Glutamatergic neuron (in vitro differentiated cells): ENCODE results near the gene XIRP1. TPM values are rescaled to one million over a fixed set of nuclear protein-coding genes. Genes with fewer than 3 reads are reported as not detected.

ENCODE experiments used
- DNase-seq: peaks from one replicate; pipeline ENCODE4 v3.0.0; 2022
- H3K27ac Mint-ChIP-seq: one replicate; pipeline ENCODE4 v1.8.0; 2020; ENCODE audit warnings: mild to moderate bottlenecking, mixed read lengths, inconsistent platforms; ENCODE audit not compliant: unreplicated experiment
- H3K27me3 Mint-ChIP-seq: one replicate; pipeline ENCODE4 v1.8.0; 2020; ENCODE audit warnings: mild to moderate bottlenecking, moderate library complexity, mixed read lengths, inconsistent platforms; ENCODE audit not compliant: unreplicated experiment
- H3K36me3 Mint-ChIP-seq: one replicate; pipeline ENCODE4 v1.8.0; 2020; ENCODE audit warnings: mild to moderate bottlenecking, mixed read lengths, inconsistent platforms; ENCODE audit not compliant: unreplicated experiment
- H3K4me1 Mint-ChIP-seq: one replicate; pipeline ENCODE4 v1.8.0; 2020; ENCODE audit warnings: mild to moderate bottlenecking, low read depth, mixed read lengths, inconsistent platforms; ENCODE audit not compliant: unreplicated experiment
- H3K4me3 Mint-ChIP-seq: one replicate; pipeline ENCODE4 v1.8.0; 2020; ENCODE audit warnings: mild to moderate bottlenecking, mixed read lengths, inconsistent platforms; ENCODE audit not compliant: unreplicated experiment
- H3K9me3 Mint-ChIP-seq: one replicate; pipeline ENCODE4 v1.8.0; 2020; ENCODE audit warnings: mild to moderate bottlenecking, moderate library complexity, mixed read lengths, inconsistent platforms; ENCODE audit not compliant: unreplicated experiment
- CTCF ChIP-seq: fragments of 200-600 bp; sonication (generic); IDR thresholded peaks from one replicate; pipeline ENCODE4 v1.5.0; 2021; ENCODE audit not compliant: partially characterized antibody, unreplicated experiment
- microRNA-seq: library from miRNA; unstranded; fragments of <30 nt; microRNA quantifications from one replicate; pipeline ENCODE4, GENCODE V29; 2020; ENCODE audit not compliant: unreplicated experiment
- total RNA-seq: library from RNA; stranded (reverse); fragmentation: NEBNext Ultra II Directional; extraction: Animal tissue kit (Norgen Biotek cat#: 25700); gene quantifications from one replicate; pipeline ENCODE4 v1.2.1, GENCODE V29; 2021; ENCODE audit not compliant: unreplicated experiment

The XIRP1 gene
- total RNA-seq, 1 donor from 2014 or later = 0.34 TPM

- DNase-seq = no peak
- no peak overlapping the region for H3K27ac Mint-ChIP-seq
- no peaks in the 10 kb centered on the region for H3K36me3 Mint-ChIP-seq
- no peaks in the 10 kb centered on the region for H3K4me1 Mint-ChIP-seq
- no peak for TF ChIP-seq CTCF
- H3K9me3 Mint-ChIP-seq = peaks cover 1% of the 10 kb centered on the region
- no peak overlapping the region for H3K4me3 Mint-ChIP-seq
- H3K27me3 Mint-ChIP-seq = peaks cover 1% of the 10 kb centered on the region
Measured at GRCh38 chr3:39134305-39134704, 58.1 kb downstream of the XIRP1 start.

- no peak for TF ChIP-seq CTCF
- H3K4me1 Mint-ChIP-seq = no peaks in the 10 kb centered on the region
- peaks cover 1% of the 10 kb centered on the region for H3K27me3 Mint-ChIP-seq
- no peak for DNase-seq
- H3K27ac Mint-ChIP-seq = no peak overlapping the region
- no peak overlapping the region for H3K4me3 Mint-ChIP-seq
- H3K9me3 Mint-ChIP-seq = peaks cover 1% of the 10 kb centered on the region
- no peaks in the 10 kb centered on the region for H3K36me3 Mint-ChIP-seq
Measured at GRCh38 chr3:39133822-39134221, 58.6 kb downstream of the XIRP1 start.

Small RNA genes lying within 50 kb of the gene (microRNA-seq; reads per million reads assigned to microRNA genes)
- gene MIR6822 = 1.1 reads per million

Other genes starting within 250 kb of the XIRP1 start
- 0.78 TPM for gene SCN11A, start 140.7 kb downstream of the XIRP1 start, total RNA-seq
- 64.3 TPM for gene WDR48, start 140.6 kb downstream of the XIRP1 start, total RNA-seq
- 44.6 TPM for gene GORASP1, start 85.0 kb downstream of the XIRP1 start, total RNA-seq
- 7.8 TPM for gene TTC21A, start 84.9 kb downstream of the XIRP1 start, total RNA-seq
- 11.1 TPM for gene CSRNP1, start 39.0 kb downstream of the XIRP1 start, total RNA-seq
- gene CX3CR1, start 87.4 kb upstream of the XIRP1 start, total RNA-seq = not detected
- gene CCR8, start 137.1 kb upstream of the XIRP1 start, total RNA-seq = not detected
- gene SLC25A38, start 190.8 kb upstream of the XIRP1 start, total RNA-seq = 21.1 TPM
- gene RPSA, start 214.1 kb upstream of the XIRP1 start, total RNA-seq = 716 TPM